Upper lobe of left lung (tissue), 4 donors: ENCODE results near the gene SLC16A4.

Experiments
- EP300 ChIP-seq, 4 donors: sonication (generic); formaldehyde crosslinking; IDR thresholded peaks; one replicate each; pipeline ENCODE4 v1.5.1; 2017; ENCODE audit warnings: antibody characterized with exemption in 4 of 4, control low read depth in 2 of 4
- POLR2A ChIP-seq, 4 donors: fragments of 450-650 bp; IDR thresholded peaks; one replicate each; pipeline ENCODE4 v1.5.1; 2016 to 2017; ENCODE audit warnings: antibody characterized with exemption in 4 of 4, mild to moderate bottlenecking in 2 of 4
- POLR2AphosphoS5 ChIP-seq, 2 donors: sonication (generic); formaldehyde crosslinking; IDR thresholded peaks; one replicate each; pipeline ENCODE4 v1.5.1; 2017; ENCODE audit warnings: antibody characterized with exemption in 2 of 2
- TF ChIP-seq, protein P1 (sequence below), 6 experiments: fragments of 450-650 bp in 4 of 6; fragments of 200-600 bp in 2 of 6; sonication (generic) in 2 of 6; IDR thresholded peaks; one replicate each; pipeline ENCODE4 v1.5.1; 2016 to 2019; ENCODE audit warnings: antibody characterized with exemption in 6 of 6

DNA sequence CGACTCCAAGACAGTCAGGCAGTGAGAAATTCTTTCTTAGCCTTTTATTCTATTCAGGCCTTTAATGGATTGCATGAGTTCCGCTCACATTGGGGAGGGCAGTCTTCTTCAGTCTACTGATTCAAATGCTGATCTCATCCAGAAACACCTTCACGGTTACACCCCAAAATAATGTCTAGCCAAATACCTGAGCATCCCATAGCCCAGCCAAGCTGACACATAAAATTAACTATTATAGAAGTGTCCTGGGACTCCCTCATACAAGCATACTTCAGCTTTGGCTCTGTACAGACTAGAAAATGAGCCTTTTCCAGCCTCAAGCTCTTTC, 3.6 kb upstream of the SLC16A4 start:
- TF ChIP-seq, protein P1, sequence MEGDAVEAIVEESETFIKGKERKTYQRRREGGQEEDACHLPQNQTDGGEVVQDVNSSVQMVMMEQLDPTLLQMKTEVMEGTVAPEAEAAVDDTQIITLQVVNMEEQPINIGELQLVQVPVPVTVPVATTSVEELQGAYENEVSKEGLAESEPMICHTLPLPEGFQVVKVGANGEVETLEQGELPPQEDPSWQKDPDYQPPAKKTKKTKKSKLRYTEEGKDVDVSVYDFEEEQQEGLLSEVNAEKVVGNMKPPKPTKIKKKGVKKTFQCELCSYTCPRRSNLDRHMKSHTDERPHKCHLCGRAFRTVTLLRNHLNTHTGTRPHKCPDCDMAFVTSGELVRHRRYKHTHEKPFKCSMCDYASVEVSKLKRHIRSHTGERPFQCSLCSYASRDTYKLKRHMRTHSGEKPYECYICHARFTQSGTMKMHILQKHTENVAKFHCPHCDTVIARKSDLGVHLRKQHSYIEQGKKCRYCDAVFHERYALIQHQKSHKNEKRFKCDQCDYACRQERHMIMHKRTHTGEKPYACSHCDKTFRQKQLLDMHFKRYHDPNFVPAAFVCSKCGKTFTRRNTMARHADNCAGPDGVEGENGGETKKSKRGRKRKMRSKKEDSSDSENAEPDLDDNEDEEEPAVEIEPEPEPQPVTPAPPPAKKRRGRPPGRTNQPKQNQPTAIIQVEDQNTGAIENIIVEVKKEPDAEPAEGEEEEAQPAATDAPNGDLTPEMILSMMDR (IDR thresholded peaks at IDR 0.05) = no peak
- no peak for TF ChIP-seq POLR2A (IDR thresholded peaks at IDR 0.05)
- no peak for TF ChIP-seq EP300 (IDR thresholded peaks at IDR 0.05)
- TF ChIP-seq POLR2AphosphoS5 (IDR thresholded peaks at IDR 0.05) = no peak
